Stomach (tissue), 4 donors: ENCODE data around the gene GAS5.

Experiments used
- CTCF ChIP-seq, 7 experiments: fragments of 450-650 bp in 4 of 7; fragments of 200-600 bp in 3 of 7; sonication (generic) in 3 of 7; IDR thresholded peaks; one replicate each; pipeline ENCODE4 v1.5.1; 2016 to 2019; ENCODE audit warnings: antibody characterized with exemption in 7 of 7, control low read depth in 2 of 7, mild to moderate bottlenecking in 1 of 7
- EP300 ChIP-seq: sonication (generic); formaldehyde crosslinking; IDR thresholded peaks from one replicate; pipeline ENCODE4 v1.6.1; 2017; ENCODE audit warnings: antibody characterized with exemption
- POLR2A ChIP-seq, 4 donors: fragments of 450-650 bp; IDR thresholded peaks; one replicate each; pipeline ENCODE4 v1.6.1; 2016; ENCODE audit warnings: antibody characterized with exemption in 4 of 4, control low read depth in 2 of 4, mild to moderate bottlenecking in 1 of 4, moderate library complexity in 1 of 4
- POLR2AphosphoS5 ChIP-seq, 3 donors: sonication (generic); formaldehyde crosslinking; IDR thresholded peaks; one replicate each; pipeline ENCODE4 v1.6.1; 2016; ENCODE audit warnings: antibody characterized with exemption in 3 of 3

- TF ChIP-seq POLR2AphosphoS5 (IDR thresholded peaks at IDR 0.05) (no peak), CTCF (IDR thresholded peaks at IDR 0.05) (no peak), POLR2A (IDR thresholded peaks at IDR 0.05) (no peak), EP300 (no peak)
Observed at GRCh38 chr1:173903827-173904531, 36.2 kb upstream of the GAS5 start.
